Measurements from ENCODE around the gene MPP3.
A peak's percentile ranks its signal among the peaks of the same experiment; 100 is the strongest.

Gene MPP3

GRCh38 chr17:43769859-43770258 is 63.1 kb downstream of the MPP3 start:
- DNase-seq: no peak

DNA sequence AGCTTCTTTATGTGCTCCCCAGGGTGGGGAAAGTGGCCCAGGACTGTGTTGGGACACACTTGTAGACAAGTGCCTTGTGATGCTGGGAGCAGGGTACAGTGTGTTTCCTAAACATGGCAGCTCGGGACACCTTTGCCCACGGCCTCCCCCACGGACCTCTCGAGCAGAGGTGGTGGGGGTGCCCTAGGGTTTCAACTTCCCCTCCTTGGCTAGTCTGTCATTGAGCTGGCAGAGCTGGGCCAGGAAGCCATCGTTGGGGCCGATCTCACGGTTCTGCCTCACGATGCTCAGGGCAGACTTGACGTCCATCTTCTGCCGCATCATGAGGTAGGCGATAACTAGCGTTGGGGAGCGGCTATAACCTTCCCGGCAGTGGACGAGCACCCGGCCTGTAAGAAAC is 63.5 kb downstream of the MPP3 start:
- DNase-seq: no peak

DNA sequence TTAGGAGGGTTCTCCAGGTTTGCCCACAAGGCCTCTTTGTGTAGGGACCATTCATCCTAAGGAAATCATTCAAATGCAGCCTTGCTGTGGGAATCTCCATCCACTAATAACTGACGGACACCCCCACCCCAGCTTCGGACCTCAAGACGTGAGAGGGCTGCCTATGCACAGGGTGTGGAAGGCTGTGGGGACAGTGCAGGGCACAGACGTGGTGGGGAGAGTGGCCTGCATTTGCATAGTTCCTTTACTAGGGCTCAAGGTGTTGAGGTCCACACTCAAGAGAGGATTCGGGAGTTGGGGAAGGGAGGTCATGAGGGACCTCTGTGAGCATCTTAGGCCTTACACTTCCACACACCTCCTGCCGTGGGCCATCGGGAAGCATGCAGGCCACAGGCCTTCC is 64.0 kb downstream of the MPP3 start:
- DNase-seq: no peak

DNA sequence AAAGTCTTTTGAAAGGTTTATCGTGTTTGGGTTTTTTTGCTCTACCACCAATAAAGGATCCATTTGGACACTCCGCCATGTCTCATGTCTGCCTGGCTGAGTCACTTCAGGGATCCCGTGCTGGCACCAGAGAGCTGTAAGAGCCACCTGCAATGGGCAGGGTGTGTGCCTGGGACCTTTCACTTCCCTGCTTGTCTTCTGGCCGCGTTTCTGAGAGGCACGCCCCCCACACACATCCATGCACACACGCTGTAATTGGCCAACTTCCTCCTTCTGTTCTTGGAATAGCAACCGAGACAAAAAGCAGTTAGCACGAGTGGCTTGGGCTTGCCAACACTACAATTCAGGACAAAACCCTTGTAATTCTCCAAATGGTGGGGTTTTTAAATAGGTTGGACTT is 64.6 kb downstream of the MPP3 start:
- DNase-seq: no peak

GRCh38 chr17:43767713-43768059 is 65.3 kb downstream of the MPP3 start:
- DNase-seq: no peak

DNA sequence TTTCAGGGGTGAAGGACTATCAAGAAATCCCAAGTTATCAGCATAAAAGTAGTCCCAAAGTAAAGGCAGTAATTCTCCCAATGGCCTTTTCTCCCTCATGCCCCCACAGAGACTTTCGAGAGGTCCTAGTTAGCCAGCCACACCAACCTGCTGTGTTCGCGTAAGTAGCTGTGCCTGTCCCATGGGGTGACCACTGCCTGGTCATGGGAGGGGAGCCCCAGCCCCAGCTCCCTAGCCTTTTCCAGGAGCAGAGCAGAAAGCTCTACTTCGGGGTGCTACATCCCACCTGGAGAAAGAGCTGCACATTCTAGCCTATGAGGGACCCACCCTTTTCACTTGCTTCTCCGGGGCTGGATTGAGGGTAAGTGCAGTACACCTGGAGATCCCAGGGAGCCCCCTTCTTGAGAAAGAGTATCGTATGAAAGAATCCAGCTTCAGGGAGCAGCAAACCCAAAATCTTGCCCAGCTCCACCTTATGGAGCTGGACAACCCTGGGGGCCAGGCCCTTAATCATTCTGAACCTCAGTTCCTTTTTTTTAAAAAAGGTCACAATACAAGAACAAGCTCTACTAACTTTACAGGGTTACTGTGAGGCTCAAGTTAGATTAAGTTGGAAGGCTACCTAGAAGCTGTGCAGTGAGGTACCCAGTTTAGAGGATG is 65.8 kb downstream of the MPP3 start:
- no peak for DNase-seq

- DNase-seq: peak in 1 of 2 experiments; percentile 40
Observed at GRCh38 chr17:43766413-43767052, 66.4 kb downstream of the MPP3 start.

GRCh38 chr17:43760254-43760852 is 72.6 kb downstream of the MPP3 start:
- peak; percentile 77 to 89 for DNase-seq

- DNase-seq: no peak
Observed at GRCh38 chr17:43759836-43760235, 73.1 kb downstream of the MPP3 start.

GRCh38 chr17:43758497-43759174 is 74.3 kb downstream of the MPP3 start, which contains the start of gene SOST:
SOST (minus strand) TSS chr17:43758791; CDS start chr17:43758741, 50 bp downstream.
- no peak for DNase-seq

- no peak for DNase-seq
Observed at GRCh38 chr17:43758086-43758485, 74.9 kb downstream of the MPP3 start.

DNA sequence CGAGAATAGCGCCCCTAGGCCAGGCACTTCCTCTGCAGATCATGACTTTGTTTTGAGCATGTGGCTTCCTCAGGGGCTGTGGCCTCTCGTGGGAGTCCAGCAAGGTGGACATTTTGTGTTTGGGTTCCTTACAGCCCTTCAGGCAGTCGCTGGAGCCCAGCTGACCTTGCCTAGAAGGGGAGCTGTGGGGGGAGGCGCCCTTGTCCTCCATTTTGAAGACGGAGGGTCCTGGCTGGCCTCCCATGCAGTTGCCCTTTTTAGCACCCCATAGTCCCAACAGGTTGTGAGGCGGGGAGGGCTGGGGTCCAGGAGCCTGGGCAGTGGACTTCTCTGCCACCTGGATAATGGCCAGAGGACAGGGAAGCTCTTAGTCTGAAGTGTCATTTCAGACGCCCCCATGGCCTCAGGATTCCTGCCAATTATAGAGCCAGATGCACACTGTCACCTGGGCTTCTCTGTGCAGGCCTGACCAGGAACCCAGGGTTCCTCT is 75.7 kb downstream of the MPP3 start:
- no peak for DNase-seq

DNA sequence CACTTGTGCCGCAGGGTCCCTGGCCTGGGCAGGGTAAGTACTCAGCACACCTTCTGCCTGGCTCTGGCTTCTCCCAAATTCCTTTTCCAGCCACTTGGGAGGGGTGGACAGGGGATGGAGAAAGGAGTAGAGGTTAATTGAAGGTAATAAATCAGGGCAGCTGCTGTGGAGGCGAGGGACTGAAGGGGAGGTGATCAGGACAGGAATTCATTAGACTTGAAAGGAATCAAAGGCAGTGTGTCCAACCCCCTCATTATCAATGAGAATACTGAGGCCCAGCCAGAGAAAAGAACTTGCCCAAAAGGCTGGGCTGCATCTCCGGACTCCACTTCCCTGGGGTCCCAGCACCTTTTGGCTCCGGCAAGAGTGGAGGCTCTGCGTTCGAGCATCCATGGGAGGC is 76.7 kb downstream of the MPP3 start:
- no peak for DNase-seq

DNA sequence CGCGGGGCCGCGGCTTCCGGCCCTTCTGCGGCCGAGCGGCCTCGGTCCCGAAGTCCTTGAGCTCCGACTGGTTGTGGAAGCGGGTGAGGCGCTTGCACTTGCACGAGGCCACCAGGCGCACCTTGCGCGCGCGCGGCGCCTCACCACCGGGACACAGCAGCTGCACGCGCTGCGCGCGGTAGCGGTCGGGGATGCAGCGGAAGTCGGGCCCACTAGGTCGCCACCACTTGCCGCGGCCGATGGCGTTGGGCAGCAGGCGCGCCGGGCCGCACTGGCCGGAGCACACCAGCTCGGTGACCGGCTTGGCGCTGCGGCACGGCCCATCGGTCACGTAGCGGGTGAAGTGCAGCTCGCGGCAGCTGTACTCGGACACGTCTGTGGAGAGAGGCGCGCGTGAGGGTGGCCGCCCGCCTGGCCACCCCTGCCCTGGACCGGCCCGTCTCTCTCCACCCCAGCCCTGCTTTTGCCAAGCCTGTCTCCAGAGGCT is 77.5 kb downstream of the MPP3 start:
- no peak for DNase-seq

- DNase-seq: no peak
Observed at GRCh38 chr17:43754947-43755346, 78.0 kb downstream of the MPP3 start.

- no peak for DNase-seq
Observed at GRCh38 chr17:43753493-43754129, 79.3 kb downstream of the MPP3 start.

Measured in stimulated activated CD4-positive, alpha-beta T cell treated with anti-CD3 and anti-CD28 coated beads, Interleukin-4, amount 100 ng/mL, for 4 hours (primary cell).